Measurements from ENCODE around the gene ASTN2. TPM values are rescaled to one million over a fixed set of nuclear protein-coding genes. Genes with fewer than 3 reads are reported as not detected.

Gene ASTN2
- total and polyA plus RNA-seq, 9 of the 15 experiments (the other 6 are each of a cell fraction or from before 2014, with no cell fraction given): 0.56 to 3.5 (median 1.9) TPM

DNA sequence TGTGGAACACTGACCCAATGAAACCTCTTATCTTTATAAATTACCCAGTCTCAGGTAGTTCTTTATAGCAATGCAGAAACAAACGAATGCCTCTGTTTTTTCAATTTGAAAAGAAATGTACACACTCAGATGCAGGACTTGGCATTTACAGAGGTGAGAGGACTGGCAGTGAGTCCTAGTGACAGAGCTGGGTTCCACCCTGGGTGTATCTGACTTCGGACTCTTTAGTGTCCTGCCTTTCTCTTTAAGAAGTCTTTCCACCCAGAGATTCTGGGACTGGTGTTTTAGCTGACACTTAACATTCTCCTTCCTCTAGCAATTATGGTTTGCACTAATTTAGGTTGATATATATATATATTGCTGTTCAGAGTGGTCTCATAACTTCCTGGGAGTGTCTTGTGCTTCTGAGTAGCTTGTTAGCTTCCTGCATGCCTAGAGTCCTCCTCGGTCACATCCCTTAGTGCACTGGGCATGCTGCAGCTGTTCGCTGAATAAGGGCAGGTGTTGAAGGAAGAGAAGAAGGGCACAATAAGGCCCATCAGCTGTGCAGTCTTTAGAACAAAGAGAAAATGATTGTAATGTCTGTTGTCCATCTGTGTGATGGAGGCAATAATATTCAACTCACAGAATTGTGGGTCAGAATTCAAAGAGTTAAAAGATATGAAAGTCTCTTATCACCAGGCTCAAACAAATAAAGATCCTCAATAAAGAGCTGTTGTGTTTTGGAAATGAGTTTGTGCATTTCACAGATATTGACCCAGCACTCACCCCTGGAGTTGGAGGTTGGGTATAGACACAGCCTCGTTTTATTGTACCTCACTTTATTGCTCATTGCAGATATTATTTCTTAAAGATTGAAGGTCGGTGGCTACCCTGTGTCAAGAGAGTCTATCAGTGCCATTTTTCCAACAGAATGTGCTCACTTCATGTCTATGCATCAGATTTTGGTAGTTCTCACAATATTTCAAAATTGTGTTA is 540.6 kb downstream of the ASTN2 start:
- intact Hi-C loops (cut with micrococcal nuclease): no loop called here
- no TSS peak for BruUV-seq (replicated peaks)
- FAIRE-seq (no peak), DNase-seq (ENCODE audit: extremely low read depth in 1 of 4, low spot score in 3 of 4) (no peak), ATAC-seq (no peak)
- no peaks in the 10 kb centered on the region for H4K20me1 ChIP-seq (replicated peaks; ENCODE audit: control insufficient read depth, insufficient read depth, low read length)
- in situ Hi-C loops (cut with MboI): no loop called here
- 1% methylated on average over 6 of the region's 6 CpGs for WGBS (ENCODE audit: insufficient coverage, low coverage, missing lambda C conversion rate)
- CTCF ChIA-PET (ENCODE audit: low intra/inter-chr PET ratio): no interaction called here
- no peak overlapping the region for H3K27ac ChIP-seq (ENCODE audit: extremely low read depth, low read depth, low read length)
- H3K9me3 ChIP-seq (replicated peaks; ENCODE audit: control insufficient read depth, insufficient read depth, low read depth, low read length): no peaks in the 10 kb centered on the region
- H3K27me3 ChIP-seq (ENCODE audit: control insufficient read depth in 2 of 2, insufficient read depth in 2 of 2, low read length in 2 of 2): no peaks in the 10 kb centered on the region
- no peak overlapping the region for H3K4me2 ChIP-seq (ENCODE audit: insufficient read depth, low read length)
- H3K9ac ChIP-seq (ENCODE audit: insufficient read depth in 1 of 2, low read depth in 2 of 2, low read length in 2 of 2): no peak overlapping the region
- no peaks in the 10 kb centered on the region for H3K4me1 ChIP-seq (replicated peaks in 1 of 2; ENCODE audit: control insufficient read depth in 2 of 2, insufficient read depth in 2 of 2, low read length in 2 of 2)
- H3K36me3 ChIP-seq (ENCODE audit: control insufficient read depth, insufficient read depth, low read length): no peaks in the 10 kb centered on the region
- no peaks in the 10 kb centered on the region for H3K79me2 ChIP-seq (ENCODE audit: control insufficient read depth, insufficient read depth, low read length)
- no peak overlapping the region for H2AFZ ChIP-seq (ENCODE audit: low read depth, low read length)
- H3K9me1 ChIP-seq (ENCODE audit: control insufficient read depth, insufficient read depth, low read length): no peaks in the 10 kb centered on the region
- POLR2A ChIA-PET: interaction anchor here (0.7 to 1.7 kb wide), 2 partner anchors 9 to 13 kb away, joined by 3 to 4 read pairs; no protein-coding TSS in a partner anchor
- no peak overlapping the region for H3K4me3 ChIP-seq
- TF ChIP-seq HINFP (tag; conservative IDR thresholded peaks at IDR 0.05; ENCODE audit: low read depth): no peak
- TF ChIP-seq HMG20B (CRISPR knock-in tag; IDR thresholded peaks at IDR 0.05): no peak
- TF ChIP-seq, protein P1, sequence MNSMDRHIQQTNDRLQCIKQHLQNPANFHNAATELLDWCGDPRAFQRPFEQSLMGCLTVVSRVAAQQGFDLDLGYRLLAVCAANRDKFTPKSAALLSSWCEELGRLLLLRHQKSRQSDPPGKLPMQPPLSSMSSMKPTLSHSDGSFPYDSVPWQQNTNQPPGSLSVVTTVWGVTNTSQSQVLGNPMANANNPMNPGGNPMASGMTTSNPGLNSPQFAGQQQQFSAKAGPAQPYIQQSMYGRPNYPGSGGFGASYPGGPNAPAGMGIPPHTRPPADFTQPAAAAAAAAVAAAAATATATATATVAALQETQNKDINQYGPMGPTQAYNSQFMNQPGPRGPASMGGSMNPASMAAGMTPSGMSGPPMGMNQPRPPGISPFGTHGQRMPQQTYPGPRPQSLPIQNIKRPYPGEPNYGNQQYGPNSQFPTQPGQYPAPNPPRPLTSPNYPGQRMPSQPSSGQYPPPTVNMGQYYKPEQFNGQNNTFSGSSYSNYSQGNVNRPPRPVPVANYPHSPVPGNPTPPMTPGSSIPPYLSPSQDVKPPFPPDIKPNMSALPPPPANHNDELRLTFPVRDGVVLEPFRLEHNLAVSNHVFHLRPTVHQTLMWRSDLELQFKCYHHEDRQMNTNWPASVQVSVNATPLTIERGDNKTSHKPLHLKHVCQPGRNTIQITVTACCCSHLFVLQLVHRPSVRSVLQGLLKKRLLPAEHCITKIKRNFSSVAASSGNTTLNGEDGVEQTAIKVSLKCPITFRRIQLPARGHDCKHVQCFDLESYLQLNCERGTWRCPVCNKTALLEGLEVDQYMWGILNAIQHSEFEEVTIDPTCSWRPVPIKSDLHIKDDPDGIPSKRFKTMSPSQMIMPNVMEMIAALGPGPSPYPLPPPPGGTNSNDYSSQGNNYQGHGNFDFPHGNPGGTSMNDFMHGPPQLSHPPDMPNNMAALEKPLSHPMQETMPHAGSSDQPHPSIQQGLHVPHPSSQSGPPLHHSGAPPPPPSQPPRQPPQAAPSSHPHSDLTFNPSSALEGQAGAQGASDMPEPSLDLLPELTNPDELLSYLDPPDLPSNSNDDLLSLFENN (IDR thresholded peaks at IDR 0.05; ENCODE audit: low read depth in 2 of 2, low read length in 2 of 2): no peak
- no peak for TF ChIP-seq FOXO4 (CRISPR knock-in tag; IDR thresholded peaks at IDR 0.05)
- no peak for TF ChIP-seq BHLHE40 (IDR thresholded peaks at IDR 0.05; ENCODE audit: low read length)
- TF ChIP-seq, protein P2, sequence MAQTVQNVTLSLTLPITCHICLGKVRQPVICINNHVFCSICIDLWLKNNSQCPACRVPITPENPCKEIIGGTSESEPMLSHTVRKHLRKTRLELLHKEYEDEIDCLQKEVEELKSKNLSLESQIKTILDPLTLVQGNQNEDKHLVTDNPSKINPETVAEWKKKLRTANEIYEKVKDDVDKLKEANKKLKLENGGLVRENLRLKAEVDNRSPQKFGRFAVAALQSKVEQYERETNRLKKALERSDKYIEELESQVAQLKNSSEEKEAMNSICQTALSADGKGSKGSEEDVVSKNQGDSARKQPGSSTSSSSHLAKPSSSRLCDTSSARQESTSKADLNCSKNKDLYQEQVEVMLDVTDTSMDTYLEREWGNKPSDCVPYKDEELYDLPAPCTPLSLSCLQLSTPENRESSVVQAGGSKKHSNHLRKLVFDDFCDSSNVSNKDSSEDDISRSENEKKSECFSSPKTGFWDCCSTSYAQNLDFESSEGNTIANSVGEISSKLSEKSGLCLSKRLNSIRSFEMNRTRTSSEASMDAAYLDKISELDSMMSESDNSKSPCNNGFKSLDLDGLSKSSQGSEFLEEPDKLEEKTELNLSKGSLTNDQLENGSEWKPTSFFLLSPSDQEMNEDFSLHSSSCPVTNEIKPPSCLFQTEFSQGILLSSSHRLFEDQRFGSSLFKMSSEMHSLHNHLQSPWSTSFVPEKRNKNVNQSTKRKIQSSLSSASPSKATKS (CRISPR knock-in tag; IDR thresholded peaks at IDR 0.05): no peak
- TF ChIP-seq FOXK2 (conservative IDR thresholded peaks at IDR 0.05 in 1 of 2, IDR thresholded peaks at IDR 0.05 in 1 of 2; ENCODE audit: low read depth in 2 of 2): no peak
- TF ChIP-seq SMARCE1 (IDR thresholded peaks at IDR 0.05): no peak
- no peak for TF ChIP-seq NFXL1 (CRISPR knock-in tag; IDR thresholded peaks at IDR 0.05)
- no peak for TF ChIP-seq POLR2A (conservative IDR thresholded peaks at IDR 0.05)
- no peak for TF ChIP-seq ZNF668 (CRISPR knock-in tag; IDR thresholded peaks at IDR 0.05)

All from K562 (cell line).